ENCODE data around the gene ARL15. TPM values are rescaled to one million over a fixed set of nuclear protein-coding genes. Genes with fewer than 3 reads are reported as not detected.

The ARL15 gene
- polyA plus RNA-seq, 4 donors, result 26.6 to 34.4 (median 32.2) TPM

DNA sequence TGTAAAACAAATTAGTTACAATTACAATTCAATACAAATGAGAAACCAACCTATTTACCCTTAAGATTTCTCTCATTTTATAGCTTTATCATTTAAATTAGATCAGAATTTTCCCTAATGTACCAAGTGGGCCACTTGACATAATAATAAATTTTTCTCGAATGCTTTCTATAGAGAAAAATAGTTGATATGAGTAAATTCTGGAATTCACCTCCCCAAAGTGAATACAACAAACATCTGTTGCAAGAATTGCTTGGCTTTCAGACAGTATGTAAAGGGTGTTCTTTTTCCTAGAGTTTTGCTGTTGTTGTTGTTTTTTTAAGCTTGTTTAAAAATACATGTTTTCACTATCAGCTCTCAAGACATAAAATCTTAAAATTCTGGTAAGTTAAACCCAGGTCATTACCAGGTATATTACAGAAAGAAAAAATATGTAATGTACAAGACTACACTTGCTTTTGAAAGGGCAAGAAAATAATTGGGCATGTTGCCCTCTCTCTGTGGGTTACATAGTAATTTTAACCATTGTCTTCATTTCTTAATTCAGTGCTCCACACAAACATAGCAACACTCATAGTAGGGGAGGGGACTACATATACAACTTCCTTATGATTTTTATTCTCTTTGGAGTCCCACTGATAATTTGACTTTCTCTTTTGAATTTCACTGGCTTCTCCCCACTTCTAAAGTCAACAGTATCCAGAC is 200.6 kb downstream of the ARL15 start:
- DNase-seq (ENCODE audit: low read depth in 4 of 4, low spot score in 2 of 4), result no peak

DNA sequence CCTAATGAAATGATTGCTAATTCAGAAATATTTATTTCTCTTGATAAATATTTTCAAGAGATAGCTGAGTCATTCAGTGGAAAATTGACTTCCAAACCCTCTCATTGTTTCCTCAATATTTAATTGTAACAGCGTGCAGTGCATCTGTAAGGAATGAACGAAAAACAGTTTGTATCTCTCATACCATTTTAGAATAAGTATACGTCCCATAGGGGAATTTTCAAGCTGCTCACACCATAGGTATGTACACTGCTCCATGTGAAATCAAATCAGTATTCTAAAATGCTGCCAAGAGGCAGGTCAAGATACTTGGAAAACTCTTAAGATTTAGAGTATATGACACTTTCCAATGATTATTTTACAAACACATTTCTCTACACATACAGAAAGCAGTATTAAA is 202.2 kb downstream of the ARL15 start:
- no peak for DNase-seq (ENCODE audit: low read depth in 4 of 4, low spot score in 2 of 4)

GRCh38 chr5:54103871-54104270 is 206.5 kb downstream of the ARL15 start:
- no peak for DNase-seq (ENCODE audit: low read depth in 4 of 4, low spot score in 2 of 4)

- no peak for DNase-seq (ENCODE audit: low read depth in 4 of 4, low spot score in 2 of 4)
Observed at GRCh38 chr5:54098267-54098666, 212.1 kb downstream of the ARL15 start.

DNA sequence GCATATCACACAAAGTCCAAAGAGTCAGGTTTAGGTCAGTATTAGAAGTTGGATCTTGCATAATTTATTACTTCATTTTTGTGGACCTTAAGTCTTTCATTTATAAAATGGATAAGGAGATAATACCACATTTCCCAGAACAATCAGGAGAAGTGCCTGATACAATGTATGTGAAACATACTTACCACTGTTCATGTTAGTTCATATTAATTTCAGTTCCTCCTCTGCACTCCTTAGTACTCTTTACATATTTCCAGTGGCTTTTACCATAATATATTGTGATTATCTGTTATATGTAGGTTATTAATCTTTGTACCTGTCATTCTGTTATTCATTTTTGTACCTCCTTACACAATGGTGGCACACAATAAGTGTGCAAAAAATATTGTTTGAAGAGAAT is 214.4 kb downstream of the ARL15 start:
- DNase-seq (ENCODE audit: low read depth in 4 of 4, low spot score in 2 of 4), result no peak

DNA sequence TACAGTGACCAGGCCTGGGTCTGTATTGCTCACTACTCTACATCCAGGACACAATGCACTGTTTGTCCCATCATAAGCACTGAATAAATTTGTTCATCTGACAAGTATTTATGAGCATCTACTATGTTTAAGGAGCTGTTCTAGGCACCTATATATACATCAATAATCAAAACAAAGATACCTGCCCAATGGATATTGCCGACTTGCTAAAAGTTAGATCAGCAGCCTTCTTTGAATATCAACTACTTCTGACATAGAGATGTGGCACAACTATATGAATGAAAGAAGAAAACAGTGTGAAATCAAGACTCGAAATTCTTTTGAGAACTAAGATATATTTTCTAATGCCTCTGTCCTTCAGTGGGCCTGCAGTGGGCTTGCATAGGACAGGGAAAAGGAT is 215.7 kb downstream of the ARL15 start:
- no peak for DNase-seq (ENCODE audit: low read depth in 4 of 4, low spot score in 2 of 4)

DNA sequence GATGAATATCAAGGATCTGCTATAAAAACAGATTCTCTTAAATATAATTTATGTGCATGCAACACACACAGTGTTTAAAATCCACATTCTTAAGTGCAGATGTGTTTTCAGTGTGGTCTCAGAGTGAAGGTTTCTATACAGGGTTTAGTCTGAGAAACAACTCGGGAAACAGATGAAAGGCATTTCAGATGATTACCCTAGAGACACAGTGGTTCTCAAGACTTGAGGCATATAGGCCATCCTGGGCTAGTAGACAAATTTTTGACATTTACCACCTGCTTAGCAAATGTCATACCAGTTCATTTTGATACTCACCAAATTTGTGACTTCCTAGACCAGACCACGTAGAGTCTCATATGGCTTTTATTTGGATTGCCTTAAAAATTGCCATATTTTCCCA is 216.5 kb downstream of the ARL15 start:
- DNase-seq (ENCODE audit: low read depth in 4 of 4, low spot score in 2 of 4), result no peak

- no peak for DNase-seq (ENCODE audit: low read depth in 4 of 4, low spot score in 2 of 4)
Observed at GRCh38 chr5:54093081-54093492, 217.3 kb downstream of the ARL15 start.

GRCh38 chr5:54091307-54092130 is 218.9 kb downstream of the ARL15 start:
- DNase-seq (ENCODE audit: low read depth in 4 of 4, low spot score in 2 of 4), result no peak

- DNase-seq (ENCODE audit: low read depth in 4 of 4, low spot score in 2 of 4), result no peak
Observed at GRCh38 chr5:54090495-54091120, 219.8 kb downstream of the ARL15 start.

- no peak for DNase-seq (ENCODE audit: low read depth in 4 of 4, low spot score in 2 of 4)
Observed at GRCh38 chr5:54088081-54088480, 222.3 kb downstream of the ARL15 start.

DNA sequence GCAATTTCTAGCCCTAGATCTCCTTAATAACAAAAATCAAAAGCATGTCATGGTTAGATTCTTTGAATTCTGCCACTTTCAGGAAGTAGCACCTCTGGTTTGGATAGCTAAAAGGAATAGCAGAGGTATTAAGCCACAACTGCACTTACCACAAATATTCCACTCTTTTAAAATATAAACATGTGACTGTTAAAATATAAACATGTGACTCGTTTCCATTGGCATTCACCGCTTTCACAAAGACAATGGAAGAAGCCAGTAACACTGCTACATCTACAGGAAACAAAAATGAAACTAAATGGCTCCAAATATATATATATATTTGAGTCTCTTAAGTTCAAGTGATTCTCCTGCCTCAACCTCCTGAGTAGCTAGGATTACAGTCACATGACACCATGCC is 222.9 kb downstream of the ARL15 start:
- no peak for DNase-seq (ENCODE audit: low read depth in 4 of 4, low spot score in 2 of 4)

- no peak for DNase-seq (ENCODE audit: low read depth in 4 of 4, low spot score in 2 of 4)
Observed at GRCh38 chr5:54086191-54086590, 224.2 kb downstream of the ARL15 start.

DNA sequence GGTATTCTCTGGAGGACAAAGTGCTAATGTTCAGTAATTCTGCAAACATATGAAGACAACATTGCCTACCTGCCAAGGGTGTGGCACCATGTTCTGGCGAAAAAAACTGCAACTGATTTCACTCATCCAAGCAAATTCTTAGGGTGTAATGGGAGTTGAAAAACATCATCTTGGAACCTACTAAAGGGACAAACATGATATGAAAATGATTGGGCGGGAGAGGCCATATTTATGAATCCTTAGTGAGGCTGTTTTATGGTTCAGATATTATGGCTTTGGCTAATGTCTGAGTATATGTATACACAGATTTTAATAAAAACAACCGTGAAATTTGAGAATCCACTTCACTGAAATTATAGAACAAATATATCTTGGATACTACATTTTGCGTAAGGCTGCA is 225.7 kb downstream of the ARL15 start:
- no peak for DNase-seq (ENCODE audit: low read depth in 4 of 4, low spot score in 2 of 4)

- no peak for DNase-seq (ENCODE audit: low read depth in 4 of 4, low spot score in 2 of 4)
Observed at GRCh38 chr5:54083851-54084250, 226.5 kb downstream of the ARL15 start.

- no peak for DNase-seq (ENCODE audit: low read depth in 4 of 4, low spot score in 2 of 4)
Observed at GRCh38 chr5:54083245-54083644, 227.1 kb downstream of the ARL15 start.

DNA sequence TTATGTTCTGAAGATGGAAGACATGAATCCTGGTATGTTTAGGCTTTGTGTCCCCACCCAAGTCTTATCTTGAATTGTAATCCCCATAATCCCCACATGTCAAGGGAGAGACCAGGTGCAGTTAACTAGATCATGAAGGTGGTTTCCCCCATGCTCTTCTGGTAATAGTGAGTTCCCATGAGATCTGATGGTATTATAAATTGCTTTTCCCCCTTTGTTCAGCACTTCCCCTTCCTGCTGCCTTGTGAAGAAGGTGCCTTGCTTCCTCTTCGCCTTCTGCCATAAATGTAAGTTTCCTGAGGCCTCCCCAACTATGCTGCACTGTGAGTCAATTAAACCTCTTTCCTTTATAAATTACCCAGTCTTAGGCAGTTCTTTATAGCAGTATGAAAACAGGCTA is 229.0 kb downstream of the ARL15 start:
- no peak for DNase-seq (ENCODE audit: low read depth in 4 of 4, low spot score in 2 of 4)

DNA sequence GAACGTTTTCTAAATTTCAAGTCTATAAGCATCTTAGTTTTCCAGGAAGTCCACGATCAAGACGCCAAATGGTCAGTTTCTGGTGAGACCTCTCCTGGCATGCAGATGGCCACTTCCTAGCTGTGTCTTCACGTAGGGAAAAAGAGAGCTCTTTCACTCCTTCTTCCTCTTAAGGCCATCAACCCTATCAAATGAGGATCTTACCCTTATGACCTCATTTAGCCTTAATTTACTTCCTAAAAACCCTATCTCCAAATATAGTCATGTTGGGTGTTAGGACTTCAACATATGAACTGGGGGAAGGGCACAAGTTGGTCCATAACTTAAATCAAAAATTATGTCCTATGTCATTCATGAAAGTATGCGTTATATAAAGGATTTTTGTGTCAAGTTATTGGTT is 229.5 kb downstream of the ARL15 start:
- no peak for DNase-seq (ENCODE audit: low read depth in 4 of 4, low spot score in 2 of 4)

GRCh38 chr5:54073735-54074134 is 236.6 kb downstream of the ARL15 start:
- DNase-seq (ENCODE audit: low read depth in 4 of 4, low spot score in 2 of 4), result no peak

GRCh38 chr5:54073131-54073530 is 237.2 kb downstream of the ARL15 start:
- DNase-seq (ENCODE audit: low read depth in 4 of 4, low spot score in 2 of 4), result no peak

GRCh38 chr5:54066433-54066832 is 243.9 kb downstream of the ARL15 start:
- no peak for DNase-seq (ENCODE audit: low read depth in 4 of 4, low spot score in 2 of 4)

- no peak for DNase-seq (ENCODE audit: low read depth in 4 of 4, low spot score in 2 of 4)
Observed at GRCh38 chr5:54063817-54064216, 246.6 kb downstream of the ARL15 start.
